K562 (cell line): Measurements from ENCODE around the gene TYW1. TPM values are rescaled to one million over a fixed set of nuclear protein-coding genes. Genes with fewer than 3 reads are reported as not detected.

Experiments used
- ARID1B ChIP-seq: fragments of 450-650 bp; IDR thresholded peaks from 2 replicates; pipeline ENCODE4 v1.6.1; 2016; ENCODE audit warnings: antibody characterized with exemption, mild to moderate bottlenecking, inconsistent platforms
- CBFA2T3 ChIP-seq: fragments of 450-650 bp; IDR thresholded peaks from 2 replicates; pipeline ENCODE4 v1.6.1; 2017
- CBX3 ChIP-seq, 2 experiments: IDR thresholded peaks; 1 replicate in 1 of 2; 2 replicates in 1 of 2; pipeline ENCODE4 v1.6.1; 2012; ENCODE audit warnings: inconsistent platforms in 2 of 2, low read length in 2 of 2, borderline replicate concordance in 1 of 2, control low read depth in 1 of 2
- CEBPB ChIP-seq: fragments of 450-650 bp; IDR thresholded peaks from 2 replicates; pipeline ENCODE4 v1.6.1; 2016; ENCODE audit warnings: missing genetic modification characterization, missing compliant biosample characterization
- CGGBP1 ChIP-seq: fragments of 250-450 bp; sonication (Bioruptor Pico); IDR thresholded peaks from 2 replicates; pipeline ENCODE4 v1.9.0; 2021; ENCODE audit warnings: mild to moderate bottlenecking
- CSDE1 ChIP-seq, 2 experiments: fragments of 450-650 bp; IDR thresholded peaks; 2 replicates each; pipeline ENCODE4 v1.6.1; 2016; ENCODE audit warnings: mild to moderate bottlenecking in 1 of 2
- EP400 ChIP-seq: fragments of 450-650 bp; IDR thresholded peaks from 2 replicates; pipeline ENCODE4 v1.6.1; 2017; ENCODE audit warnings: antibody characterized with exemption, mild to moderate bottlenecking, moderate library complexity
- MEF2D ChIP-seq: conservative IDR thresholded peaks from 2 replicates; pipeline ENCODE4 v1.6.1; 2016; ENCODE audit warnings: low read depth, missing genetic modification characterization, missing compliant biosample characterization
- MLX ChIP-seq, 2 experiments: fragments of 450-650 bp in 1 of 2; sonication (generic) in 1 of 2; formaldehyde crosslinking; conservative IDR thresholded peaks; 2 replicates each; pipeline versions ENCODE4 v1.4.0 to v1.8.1; 2020 to 2022; ENCODE audit warnings: mild to moderate bottlenecking in 1 of 2, missing genetic modification reagents in 1 of 2
- MTA1 ChIP-seq: fragments of 450-650 bp; IDR thresholded peaks from 2 replicates; pipeline ENCODE4 v1.6.1; 2017; ENCODE audit warnings: borderline replicate concordance
- NRF1 ChIP-seq, 2 experiments: fragments of 450-650 bp; IDR thresholded peaks in 1 of 2; conservative IDR thresholded peaks in 1 of 2; 2 replicates each; pipeline ENCODE4 v1.6.1; 2014; ENCODE audit warnings: mild to moderate bottlenecking in 2 of 2
- RBFOX2 ChIP-seq: fragments of 200-400 bp; formaldehyde crosslinking; IDR thresholded peaks from 2 replicates; pipeline ENCODE4 v1.6.1; 2017; ENCODE audit warnings: low read depth, mild to moderate bottlenecking, low read length, moderate library complexity
- SMAD3 ChIP-seq: fragments of 450-650 bp; formaldehyde crosslinking; conservative IDR thresholded peaks from 2 replicates; pipeline ENCODE4 v1.4.0; 2020; ENCODE audit warnings: mild to moderate bottlenecking
- SP2 ChIP-seq: IDR thresholded peaks from 2 replicates; pipeline ENCODE4 v1.6.1; 2011; ENCODE audit warnings: mild to moderate bottlenecking, low read depth, low read length, moderate library complexity; ENCODE audit not compliant: poor library complexity, severe bottlenecking; ENCODE audit errors: extremely low read depth
- TAF7 ChIP-seq: fragments of 450-650 bp; IDR thresholded peaks from 2 replicates; pipeline ENCODE4 v1.6.1; 2016; ENCODE audit warnings: missing genetic modification characterization, missing compliant biosample characterization
- TEAD2 ChIP-seq: fragments of 450-650 bp; IDR thresholded peaks from 2 replicates; pipeline ENCODE4 v1.6.1; 2016; ENCODE audit warnings: missing genetic modification characterization, control low read depth, missing compliant biosample characterization
- TSC22D4 ChIP-seq: fragments of 450-650 bp; IDR thresholded peaks from 2 replicates; pipeline ENCODE4 v1.6.1; 2016; ENCODE audit warnings: missing genetic modification characterization, missing biosample characterization, control low read depth
- ZHX1 ChIP-seq: fragments of 150-350 bp; conservative IDR thresholded peaks from 2 replicates; pipeline ENCODE4 v1.6.1; 2014; ENCODE audit warnings: low read length
- ZNF133 ChIP-seq: fragments of 250-450 bp; sonication (Bioruptor Pico); IDR thresholded peaks from 2 replicates; pipeline ENCODE4 v1.4.0; 2020; ENCODE audit warnings: mild to moderate bottlenecking
- ZNF184 ChIP-seq: sonication (generic); formaldehyde crosslinking; IDR thresholded peaks from 2 replicates; pipeline ENCODE4 v1.5.0; 2020; ENCODE audit warnings: missing genetic modification reagents
- ZNF592 ChIP-seq: fragments of 450-650 bp; IDR thresholded peaks from 2 replicates; pipeline ENCODE4 v1.6.1; 2017; ENCODE audit warnings: antibody characterized with exemption, mild to moderate bottlenecking
- polyA plus RNA-seq, 8 experiments: library from polyadenylated mRNA; depleted of rRNA in 4 of 8; stranded (reverse) in 5 of 8; unstranded in 3 of 8; fragments of >200 nt; fragmentation: Nextera tagmentation in 2 of 8; fragmentation: Illumina TruSeq in 1 of 8; extraction: Ambion mirVana in 2 of 8; extraction: Trizol in 1 of 8; gene quantifications; 2 replicates each; pipeline versions ENCODE4 v1.2.1 to v1.2.3, GENCODE V29; 2011 to 2014; ENCODE audit warnings: inconsistent platforms in 1 of 8, missing spikeins in 1 of 8
- total RNA-seq, 7 experiments: library from RNA; depleted of rRNA in 6 of 7; stranded (reverse); fragments of >200 nt in 6 of 7; fragmentation: Illumina TruSeq in 2 of 7; extraction: Trizol in 2 of 7; gene quantifications; 2 replicates each; pipeline versions ENCODE4 v1.2.1 to v1.2.3, GENCODE V29; 2011 to 2021; ENCODE audit warnings: low replicate concordance in 1 of 7

The TYW1 gene
- total and polyA plus RNA-seq, 9 of the 15 experiments (the other 6 are each of a cell fraction or from before 2014, with no cell fraction given) = 17.4 to 32.0 (median 26.2) TPM

GRCh38 chr7:67019562-67020390 lies 23.1 kb downstream of the TYW1 start (continued):
- TF ChIP-seq ARID1B = peak; percentile 97
- TF ChIP-seq SP2 = no peak
- peak; percentile 54; the same call in 1 of the 2 replicates for TF ChIP-seq CEBPB (tag)
- peak; percentile 69 for TF ChIP-seq EP400
- TF ChIP-seq MTA1 = peak; percentile 88; the same call in 1 of the 2 replicates
- peak; percentile 96 for TF ChIP-seq ZNF592
- TF ChIP-seq ZNF184 (CRISPR knock-in tag) = no peak
- TF ChIP-seq TSC22D4 (tag) = no peak
- peak; percentile 61; the same call in 1 of the 2 replicates for TF ChIP-seq TEAD2 (tag)
- no peak for TF ChIP-seq TAF7 (tag)
- 0 out of 2 replicates have a peak, but pooled peaks have one; percentile 21 for TF ChIP-seq RBFOX2
- TF ChIP-seq ZHX1 = no peak
- no peak for TF ChIP-seq ZNF133 (CRISPR knock-in tag)
- peak; percentile 80; the same call in 1 of the 2 replicates for TF ChIP-seq SMAD3 (CRISPR knock-in tag)
- peak; percentile 87 for TF ChIP-seq CBFA2T3
- no peak for TF ChIP-seq CGGBP1 (CRISPR knock-in tag)
- no peak for TF ChIP-seq CBX3 (IDR thresholded peaks at IDR 0.05; ENCODE audit: borderline replicate concordance in 1 of 2, low read length in 2 of 2)
- TF ChIP-seq CSDE1 (IDR thresholded peaks at IDR 0.05) = no peak
- peak; percentile 43; the same call in 1 of the 2 replicates for TF ChIP-seq MEF2D (tag)
- peak; percentile 64 to 70 for TF ChIP-seq NRF1 (conservative IDR thresholded peaks at IDR 0.05 in 1 of 2, IDR thresholded peaks at IDR 0.05 in 1 of 2)
- TF ChIP-seq MLX (CRISPR knock-in tag; conservative IDR thresholded peaks at IDR 0.05) = no peak
